ENCODE measurements around the gene ZSCAN26.

DNA sequence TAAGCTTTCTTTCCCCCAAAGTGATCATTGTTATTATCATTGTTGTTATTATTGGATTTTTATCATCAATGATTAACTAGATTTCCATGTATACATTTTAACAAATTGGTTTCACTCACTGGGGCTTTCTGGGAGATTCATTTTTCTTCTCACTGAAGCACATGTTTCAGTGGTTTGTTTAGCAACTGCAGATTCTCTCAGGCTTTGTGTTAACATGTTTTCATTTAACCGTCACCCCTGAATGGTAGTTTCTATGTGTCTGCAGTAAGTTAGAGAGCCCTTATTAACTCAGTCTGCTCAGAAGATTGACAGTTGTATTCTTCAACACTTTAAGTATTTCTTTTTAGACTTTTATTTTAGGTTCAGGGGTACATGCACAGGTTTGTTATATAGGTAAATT lies 27.3 kb upstream of the ZSCAN26 start:
- TF ChIP-seq, protein P1, sequence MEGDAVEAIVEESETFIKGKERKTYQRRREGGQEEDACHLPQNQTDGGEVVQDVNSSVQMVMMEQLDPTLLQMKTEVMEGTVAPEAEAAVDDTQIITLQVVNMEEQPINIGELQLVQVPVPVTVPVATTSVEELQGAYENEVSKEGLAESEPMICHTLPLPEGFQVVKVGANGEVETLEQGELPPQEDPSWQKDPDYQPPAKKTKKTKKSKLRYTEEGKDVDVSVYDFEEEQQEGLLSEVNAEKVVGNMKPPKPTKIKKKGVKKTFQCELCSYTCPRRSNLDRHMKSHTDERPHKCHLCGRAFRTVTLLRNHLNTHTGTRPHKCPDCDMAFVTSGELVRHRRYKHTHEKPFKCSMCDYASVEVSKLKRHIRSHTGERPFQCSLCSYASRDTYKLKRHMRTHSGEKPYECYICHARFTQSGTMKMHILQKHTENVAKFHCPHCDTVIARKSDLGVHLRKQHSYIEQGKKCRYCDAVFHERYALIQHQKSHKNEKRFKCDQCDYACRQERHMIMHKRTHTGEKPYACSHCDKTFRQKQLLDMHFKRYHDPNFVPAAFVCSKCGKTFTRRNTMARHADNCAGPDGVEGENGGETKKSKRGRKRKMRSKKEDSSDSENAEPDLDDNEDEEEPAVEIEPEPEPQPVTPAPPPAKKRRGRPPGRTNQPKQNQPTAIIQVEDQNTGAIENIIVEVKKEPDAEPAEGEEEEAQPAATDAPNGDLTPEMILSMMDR (IDR thresholded peaks at IDR 0.05): no peak
- no peak for TF ChIP-seq POLR2A (IDR thresholded peaks at IDR 0.05)

Data from body of pancreas (tissue), 4 donors.